ENCODE measurements around the gene MINDY3.
"Not testable (repeated sequence)": the region's sequence is repeated elsewhere in the genome, so short reads cannot be mapped to it uniquely, and the experiment has no call there.

Gene MINDY3

DNA sequence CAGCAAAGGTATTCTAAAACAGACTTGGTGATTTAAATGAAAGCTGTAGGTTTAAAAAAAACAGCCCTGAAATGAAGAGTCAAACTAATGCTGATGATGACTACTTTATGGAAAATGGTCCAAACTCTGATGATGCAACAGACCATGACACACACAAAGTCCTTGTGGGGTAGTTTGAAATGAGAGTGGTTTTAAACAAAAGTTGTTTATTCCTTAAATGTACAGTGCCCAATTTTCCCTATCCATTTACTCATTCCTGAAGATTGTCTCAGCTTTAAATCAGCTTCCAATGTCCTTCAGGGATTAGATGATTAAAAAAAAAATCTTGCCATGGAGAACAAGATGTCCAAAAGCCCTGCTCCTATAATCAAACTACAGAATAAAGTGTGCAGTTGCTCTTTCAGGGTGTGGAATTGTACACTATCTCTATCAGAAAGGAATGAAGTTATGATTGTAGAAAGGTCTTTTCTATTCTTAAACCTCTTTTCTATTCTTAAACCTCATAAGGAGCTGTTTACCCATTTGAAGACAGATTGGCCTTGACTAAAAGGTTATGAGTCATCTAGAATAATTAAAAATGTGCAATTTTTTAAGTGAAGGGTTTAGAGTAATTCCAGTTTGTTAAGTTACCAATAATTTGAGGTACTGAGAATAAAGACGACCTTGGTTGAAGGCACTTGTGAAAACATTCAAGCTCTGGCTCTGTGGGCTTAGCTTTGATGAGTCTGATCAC is 70.3 kb downstream of the MINDY3 start:
- peaks cover 2% of the 10 kb centered on the region for H3K4me1 ChIP-seq (ENCODE audit: insufficient read depth, low read length)
- H3K9me3 ChIP-seq (ENCODE audit: control insufficient read depth, insufficient read depth, low read length): no peaks in the 10 kb centered on the region
- H3K9ac ChIP-seq (ENCODE audit: low read depth, low read length): no peak overlapping the region
- H3K36me3 ChIP-seq (ENCODE audit: insufficient read depth, low read length): no peaks in the 10 kb centered on the region

DNA sequence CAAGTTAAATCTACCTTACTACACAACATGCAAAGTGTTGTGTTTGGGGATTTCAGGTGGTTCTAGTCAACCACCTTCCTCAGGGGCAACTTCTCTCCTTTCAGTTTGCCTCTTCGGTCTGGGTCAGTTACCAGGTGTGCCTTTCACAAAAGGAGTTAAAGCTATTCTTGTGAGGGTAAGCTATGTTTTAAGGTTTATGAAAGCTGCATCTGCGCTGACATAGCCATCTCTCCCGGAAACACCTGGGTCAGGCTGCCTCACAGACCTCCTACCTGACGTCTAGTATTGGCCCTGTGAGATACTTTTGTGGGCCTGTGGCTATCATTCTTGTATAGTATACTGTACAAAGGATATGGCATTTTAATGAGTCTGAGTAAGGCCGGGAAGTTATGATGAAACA is 72.9 kb downstream of the MINDY3 start:
- no peak overlapping the region for H3K9ac ChIP-seq (ENCODE audit: low read depth, low read length)
- H3K9me3 ChIP-seq (ENCODE audit: control insufficient read depth, insufficient read depth, low read length): no peaks in the 10 kb centered on the region
- H3K4me1 ChIP-seq (ENCODE audit: insufficient read depth, low read length): peaks cover 8% of the 10 kb centered on the region
- H3K36me3 ChIP-seq (ENCODE audit: insufficient read depth, low read length): no peaks in the 10 kb centered on the region

DNA sequence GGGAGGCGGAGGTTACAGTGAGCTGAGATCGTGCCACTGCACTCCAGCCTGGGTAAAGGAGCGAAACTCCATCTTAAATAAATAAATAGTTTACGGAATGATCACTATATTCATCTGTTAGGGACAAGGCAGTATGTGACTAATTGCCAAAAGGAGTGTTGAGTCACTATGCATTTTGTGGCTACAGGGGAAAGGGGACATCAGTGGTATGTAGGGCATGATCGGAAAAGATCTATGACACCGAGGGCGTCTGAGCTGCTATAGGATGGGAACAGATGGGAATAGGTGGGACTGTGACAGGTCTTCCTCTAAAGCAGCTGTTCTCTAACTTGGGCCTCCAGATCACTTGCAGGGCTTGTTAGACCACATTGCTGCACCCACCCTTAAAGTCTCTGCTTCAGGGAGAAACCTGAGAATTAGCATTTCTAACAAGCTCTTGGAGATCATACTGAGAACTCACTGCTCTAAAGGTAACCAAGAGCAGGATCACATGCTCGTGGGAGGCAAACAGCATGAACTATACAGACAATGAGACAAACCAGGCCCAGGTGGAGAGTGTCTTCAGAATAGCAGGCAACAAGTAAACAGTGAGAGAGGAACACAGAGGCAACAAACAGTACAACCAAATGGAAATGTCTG is 75.5 kb downstream of the MINDY3 start:
- no peak overlapping the region for H3K9ac ChIP-seq (ENCODE audit: low read depth, low read length)
- no peaks in the 10 kb centered on the region for H3K36me3 ChIP-seq (ENCODE audit: insufficient read depth, low read length)
- H3K4me1 ChIP-seq (ENCODE audit: insufficient read depth, low read length): peaks cover 8% of the 10 kb centered on the region
- no peaks in the 10 kb centered on the region for H3K9me3 ChIP-seq (ENCODE audit: control insufficient read depth, insufficient read depth, low read length)

DNA sequence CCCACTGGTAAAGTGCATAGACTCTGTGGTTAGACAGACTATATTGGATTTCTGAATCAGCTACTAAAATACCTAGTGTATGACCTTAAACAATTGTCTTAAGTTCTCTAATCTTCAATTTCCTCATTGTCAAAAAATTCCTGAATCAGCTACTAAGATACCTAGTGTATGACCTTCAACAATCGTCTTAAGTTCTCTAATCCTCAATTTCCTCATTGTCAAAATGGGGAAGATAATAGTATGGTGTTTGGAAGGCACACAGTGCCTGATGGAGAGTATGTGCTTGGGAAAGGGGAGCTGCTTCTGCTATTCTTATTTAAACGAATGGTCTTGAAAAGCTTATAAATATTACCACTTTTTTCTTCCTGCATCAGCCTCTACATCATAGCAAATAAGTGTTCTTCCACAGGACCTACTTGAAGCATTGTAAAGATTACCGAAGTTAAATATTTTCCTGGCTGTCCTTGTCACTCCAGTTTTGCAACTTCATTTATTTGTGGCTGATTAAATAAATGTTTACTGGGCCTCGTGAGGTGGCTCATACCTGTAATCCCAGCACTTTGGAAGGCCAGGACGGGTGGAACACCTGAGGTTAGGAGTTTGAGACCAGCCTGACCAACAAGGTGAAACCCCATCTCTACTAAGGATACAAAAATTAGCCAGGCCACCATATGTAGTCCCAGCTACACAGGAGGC is 76.2 kb downstream of the MINDY3 start:
- H3K9me3 ChIP-seq (ENCODE audit: control insufficient read depth, insufficient read depth, low read length): no peaks in the 10 kb centered on the region
- no peak overlapping the region for H3K9ac ChIP-seq (ENCODE audit: low read depth, low read length)
- peaks cover 8% of the 10 kb centered on the region for H3K4me1 ChIP-seq (ENCODE audit: insufficient read depth, low read length)
- no peaks in the 10 kb centered on the region for H3K36me3 ChIP-seq (ENCODE audit: insufficient read depth, low read length)

DNA sequence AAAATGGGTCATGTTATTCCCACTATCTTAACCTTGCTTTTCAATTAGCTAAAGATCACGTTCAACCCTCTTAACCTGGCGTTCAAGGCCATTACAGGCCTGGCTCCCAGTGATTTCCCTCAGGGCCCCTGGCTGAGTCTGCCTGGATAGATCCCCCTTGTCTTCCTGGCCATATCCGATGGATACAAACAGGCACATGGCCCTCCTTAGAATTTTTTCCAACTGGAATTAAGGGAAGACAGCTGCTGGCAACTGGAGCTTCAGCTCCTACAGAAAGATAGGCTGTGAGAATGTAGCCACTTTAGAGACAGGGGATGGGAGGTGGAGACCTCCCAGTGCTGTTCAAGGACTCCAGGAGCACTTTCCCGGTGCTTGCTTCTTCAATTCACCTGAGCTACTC is 77.5 kb downstream of the MINDY3 start:
- no peaks in the 10 kb centered on the region for H3K9me3 ChIP-seq (ENCODE audit: control insufficient read depth, insufficient read depth, low read length)
- no peaks in the 10 kb centered on the region for H3K36me3 ChIP-seq (ENCODE audit: insufficient read depth, low read length)
- H3K9ac ChIP-seq (ENCODE audit: low read depth, low read length): no peak overlapping the region
- H3K4me1 ChIP-seq (ENCODE audit: insufficient read depth, low read length): peaks cover 8% of the 10 kb centered on the region

DNA sequence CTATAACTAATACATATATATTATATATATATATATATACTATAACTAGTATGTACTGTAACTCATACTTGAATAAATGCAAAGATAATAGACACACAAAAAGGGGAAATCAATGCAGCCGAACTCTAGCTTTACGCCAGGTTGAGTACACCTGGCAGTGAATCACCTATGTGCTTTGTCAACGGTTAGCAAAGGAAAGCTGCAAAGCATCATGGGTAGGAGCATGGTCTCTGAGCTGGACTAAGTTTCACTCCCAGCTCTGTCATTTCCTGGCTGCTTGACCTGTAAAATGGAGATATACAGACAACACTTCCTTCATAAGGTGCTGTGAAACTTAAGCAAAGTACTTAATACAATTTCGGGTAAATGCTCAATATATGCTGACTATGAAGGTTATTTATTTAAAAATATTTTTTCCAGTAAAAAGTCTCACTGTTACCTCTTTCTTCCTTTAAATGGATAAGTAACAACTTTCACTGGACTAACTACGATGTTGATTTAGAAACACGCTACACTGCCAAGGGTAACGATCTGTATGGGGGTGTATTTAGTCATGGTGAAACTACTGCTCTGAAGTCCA is 78.8 kb downstream of the MINDY3 start:
- Histone ChIP-seq H3K4me1 (ENCODE audit: insufficient read depth, low read length) (peaks cover 8% of the 10 kb centered on the region), H3K36me3 (ENCODE audit: insufficient read depth, low read length) (no peaks in the 10 kb centered on the region; the same call in 1 of the 2 replicates), H3K9ac (ENCODE audit: low read depth, low read length) (no peak overlapping the region), H3K9me3 (ENCODE audit: control insufficient read depth, insufficient read depth, low read length) (no peaks in the 10 kb centered on the region)

DNA sequence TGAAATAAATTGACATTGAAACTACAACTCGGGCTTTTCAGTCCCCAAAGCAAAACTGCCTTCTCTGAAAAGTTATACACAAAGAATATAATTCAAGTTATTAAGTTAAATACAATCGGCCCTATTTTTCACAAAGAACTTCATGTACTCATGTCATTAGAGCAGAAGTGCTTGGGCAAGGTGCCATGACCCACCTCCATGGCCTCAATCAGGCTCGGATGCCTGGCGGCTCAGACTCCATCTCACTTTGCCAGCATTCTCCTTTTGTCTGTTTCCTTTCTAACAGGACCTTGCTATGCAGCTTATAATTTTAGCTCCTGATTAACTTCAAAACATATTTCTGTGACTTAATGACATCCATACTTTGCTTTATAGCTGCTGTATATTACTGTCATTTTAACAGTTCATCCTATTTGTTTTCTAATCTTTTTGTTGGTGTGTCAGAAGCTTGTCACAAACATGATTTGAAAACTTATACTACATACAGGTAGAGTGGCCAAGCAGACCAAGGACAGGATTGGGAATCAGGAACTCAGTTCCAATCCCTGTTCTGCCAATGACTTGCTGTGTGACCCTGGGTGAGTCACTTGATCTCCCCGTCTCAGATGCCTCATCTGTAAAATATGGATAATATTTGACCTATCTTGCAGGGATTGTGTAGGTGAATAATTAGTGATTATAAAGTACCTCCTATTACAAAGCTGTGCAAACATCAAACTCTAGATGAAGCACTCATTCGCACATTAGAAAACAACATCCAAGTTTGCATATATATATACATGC is 79.8 kb downstream of the MINDY3 start:
- H3K9me3 ChIP-seq (ENCODE audit: control insufficient read depth, insufficient read depth, low read length): no peaks in the 10 kb centered on the region
- H3K4me1 ChIP-seq (ENCODE audit: insufficient read depth, low read length): peaks cover 8% of the 10 kb centered on the region
- no peak overlapping the region for H3K9ac ChIP-seq (ENCODE audit: low read depth, low read length)
- H3K36me3 ChIP-seq (ENCODE audit: insufficient read depth, low read length): no peaks in the 10 kb centered on the region; the same call in 1 of the 2 replicates

DNA sequence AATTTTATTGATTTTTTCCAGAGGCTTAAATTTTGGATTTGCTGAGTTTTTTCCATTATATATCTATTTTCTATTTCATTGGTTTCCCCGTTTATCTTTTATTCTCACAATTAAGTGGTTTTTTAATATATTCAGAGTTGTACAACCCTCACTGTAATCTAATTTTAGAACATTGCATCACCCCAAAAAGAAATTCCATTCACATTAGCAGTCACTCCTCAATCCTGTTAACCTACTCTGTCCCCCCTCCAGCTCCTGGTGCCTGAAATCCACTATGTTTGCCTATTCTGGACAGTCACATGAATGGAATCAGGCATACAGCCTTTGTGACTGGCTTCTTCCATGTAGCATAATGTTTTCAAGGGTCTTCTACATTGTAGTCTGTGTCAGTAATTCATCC is 84.8 kb downstream of the MINDY3 start:
- H3K9ac ChIP-seq (ENCODE audit: low read depth, low read length): no peak overlapping the region
- H3K9me3 ChIP-seq (ENCODE audit: control insufficient read depth, insufficient read depth, low read length): no peaks in the 10 kb centered on the region; the same call in 1 of the 2 replicates
- H3K4me1 ChIP-seq (ENCODE audit: insufficient read depth, low read length): no peaks in the 10 kb centered on the region
- H3K36me3 ChIP-seq (ENCODE audit: insufficient read depth, low read length): no peaks in the 10 kb centered on the region; the same call in 1 of the 2 replicates

DNA sequence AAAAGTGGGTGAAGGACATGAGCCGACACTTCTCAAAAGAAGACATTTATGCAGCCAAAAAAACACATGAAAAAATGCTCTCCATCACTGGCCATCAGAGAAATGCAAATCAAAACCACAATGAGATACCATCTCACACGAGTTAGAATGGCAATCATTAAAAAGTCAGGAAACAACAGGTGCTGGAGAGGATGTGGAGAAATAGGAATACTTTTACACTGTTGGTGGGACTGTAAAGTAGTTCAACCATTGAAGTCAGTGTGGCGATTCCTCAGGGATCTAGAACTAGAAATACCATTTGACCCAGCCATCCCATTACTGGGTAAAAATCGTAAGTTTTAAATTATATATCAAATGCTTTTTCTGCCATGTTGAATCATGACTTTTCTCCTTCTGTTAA is 85.8 kb downstream of the MINDY3 start:
- not testable (repeated sequence) for H3K36me3 ChIP-seq (ENCODE audit: insufficient read depth, low read length); H3K4me1 ChIP-seq (ENCODE audit: insufficient read depth, low read length); H3K9me3 ChIP-seq (ENCODE audit: control insufficient read depth, insufficient read depth, low read length); H3K9ac ChIP-seq (ENCODE audit: low read depth, low read length)

DNA sequence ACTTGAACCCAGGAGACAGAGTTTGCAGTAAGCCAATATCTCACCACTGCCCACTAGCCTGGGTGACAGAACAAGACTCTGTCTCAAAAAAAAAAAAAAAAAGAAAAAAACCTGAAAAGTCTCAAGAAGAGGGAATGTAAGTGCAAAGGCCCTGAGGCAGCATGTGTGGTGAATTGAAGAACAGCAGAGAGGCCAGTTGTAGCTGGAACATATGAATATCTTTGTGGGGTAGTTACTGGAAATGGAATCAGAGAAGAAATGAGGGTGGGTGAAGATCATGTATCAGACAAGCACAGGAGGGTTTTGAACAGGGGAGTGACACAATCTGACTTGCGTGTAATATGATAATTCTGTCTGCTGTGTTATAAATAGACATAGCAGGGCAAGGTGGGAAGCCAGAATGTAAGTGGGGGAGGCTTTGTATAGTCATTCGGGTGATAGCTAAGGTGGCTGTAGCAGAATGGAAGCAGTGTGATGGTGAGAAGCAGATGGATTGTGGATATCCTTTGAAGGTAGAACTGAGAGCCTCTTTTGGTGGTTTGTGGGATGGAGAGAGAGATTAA is 95.3 kb downstream of the MINDY3 start:
- Histone ChIP-seq H3K4me1 (ENCODE audit: insufficient read depth, low read length) (no peaks in the 10 kb centered on the region), H3K9me3 (ENCODE audit: control insufficient read depth, insufficient read depth, low read length) (no peaks in the 10 kb centered on the region), H3K36me3 (ENCODE audit: insufficient read depth, low read length) (no peaks in the 10 kb centered on the region), H3K9ac (ENCODE audit: low read depth, low read length) (no peak overlapping the region)

DNA sequence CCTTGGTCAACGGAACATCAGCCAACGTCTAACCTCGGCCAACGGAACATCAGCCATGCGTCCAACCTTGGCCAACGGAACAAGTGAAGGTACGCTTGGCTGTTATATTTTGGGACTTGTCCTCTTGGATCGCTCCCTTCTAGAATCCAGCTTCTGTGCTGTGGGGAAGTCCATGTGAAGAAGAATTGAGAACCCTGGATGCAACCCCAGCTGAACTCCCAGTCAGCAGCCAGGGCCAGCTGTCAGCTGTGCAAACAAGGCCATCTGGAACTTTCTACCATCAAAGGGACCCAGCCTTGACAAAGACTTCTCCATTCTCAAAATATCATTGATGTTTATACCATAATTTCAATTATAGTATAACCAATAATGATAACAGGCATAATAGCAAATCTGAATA is 97.3 kb downstream of the MINDY3 start:
- Histone ChIP-seq H3K9ac (ENCODE audit: low read depth, low read length) (no peak overlapping the region), H3K4me1 (ENCODE audit: insufficient read depth, low read length) (no peaks in the 10 kb centered on the region), H3K9me3 (ENCODE audit: control insufficient read depth, insufficient read depth, low read length) (no peaks in the 10 kb centered on the region), H3K36me3 (ENCODE audit: insufficient read depth, low read length) (no peaks in the 10 kb centered on the region)

DNA sequence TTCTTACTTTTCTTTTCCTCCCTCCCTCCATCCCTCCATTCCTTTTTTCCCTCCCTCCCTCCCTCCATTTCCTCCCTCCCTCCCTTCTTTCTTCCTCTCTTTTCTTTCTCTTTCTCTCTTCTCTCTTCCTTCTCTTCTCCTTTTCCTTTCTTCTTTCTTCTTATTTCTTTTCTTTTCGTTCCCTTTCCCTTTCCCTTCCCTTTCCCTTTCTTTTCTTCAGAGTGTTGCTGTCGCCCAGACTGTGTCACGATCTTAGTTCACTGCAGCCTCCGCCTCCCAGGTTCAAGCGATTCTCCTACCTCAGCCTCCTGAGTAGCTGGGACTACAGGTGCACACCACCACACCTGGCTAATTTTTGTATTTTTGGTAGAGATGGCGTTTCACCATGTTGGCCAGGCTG is 98.1 kb downstream of the MINDY3 start:
- H3K36me3 ChIP-seq (ENCODE audit: insufficient read depth, low read length): not testable (repeated sequence)

DNA sequence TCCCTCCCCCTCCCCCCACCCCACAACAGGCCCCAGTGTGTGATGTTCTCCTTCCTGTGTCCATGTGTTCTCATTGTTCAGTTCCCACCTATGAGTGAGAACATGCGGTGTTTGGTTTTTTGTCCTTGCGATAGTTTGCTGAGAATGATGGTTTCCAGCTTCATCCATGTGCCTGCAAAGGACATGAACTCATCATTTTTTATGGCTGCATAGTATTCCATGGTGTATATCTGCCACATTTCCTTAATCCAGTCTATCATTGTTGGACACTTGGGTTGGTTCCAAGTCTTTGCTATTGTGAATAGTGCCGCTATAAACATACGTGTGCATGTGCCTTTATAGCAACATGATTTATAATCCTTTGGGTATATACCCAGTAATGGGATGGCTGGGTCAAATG is 99.1 kb downstream of the MINDY3 start:
- H3K9me3 ChIP-seq (ENCODE audit: control insufficient read depth, insufficient read depth, low read length); H3K4me1 ChIP-seq (ENCODE audit: insufficient read depth, low read length); H3K9ac ChIP-seq (ENCODE audit: low read depth, low read length); H3K36me3 ChIP-seq (ENCODE audit: insufficient read depth, low read length): not testable (repeated sequence)

More for the DNA sequence above, 98.1 kb downstream of the MINDY3 start:
- not testable (repeated sequence) for H3K9ac ChIP-seq (ENCODE audit: low read depth, low read length); H3K4me1 ChIP-seq (ENCODE audit: insufficient read depth, low read length); H3K9me3 ChIP-seq (ENCODE audit: control insufficient read depth, insufficient read depth, low read length)

DNA sequence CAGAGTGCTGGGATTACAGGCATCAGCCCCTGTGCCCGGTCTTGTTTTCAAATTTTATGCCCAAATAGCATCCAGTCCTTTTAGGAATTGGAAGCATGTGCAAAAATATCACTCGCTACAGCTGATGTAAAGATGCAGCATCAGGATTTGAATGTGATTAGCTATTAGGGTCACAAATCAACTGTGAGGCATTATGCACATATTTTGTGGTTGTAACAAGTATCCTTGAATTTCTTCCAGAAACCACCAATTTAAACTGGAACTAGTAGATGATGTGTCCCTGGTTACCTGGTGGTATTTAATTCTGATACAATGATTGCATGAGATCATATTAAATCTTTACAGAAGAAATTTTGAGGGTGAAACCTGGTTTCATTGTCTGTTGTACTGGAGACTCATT is 99.6 kb downstream of the MINDY3 start:
- Histone ChIP-seq H3K36me3 (ENCODE audit: insufficient read depth, low read length) (no peaks in the 10 kb centered on the region), H3K9ac (ENCODE audit: low read depth, low read length) (no peak overlapping the region), H3K4me1 (ENCODE audit: insufficient read depth, low read length) (no peaks in the 10 kb centered on the region), H3K9me3 (ENCODE audit: control insufficient read depth, insufficient read depth, low read length) (no peaks in the 10 kb centered on the region)
